SK-N-SH (cell line): Measurements from ENCODE around the gene TMEM151A. TPM values are rescaled to one million over a fixed set of nuclear protein-coding genes. Genes with fewer than 3 reads are reported as not detected.

Experiments used
- CTCF ChIA-PET: fragments of 300-600, 350-600 bp; formaldehyde crosslinking; extraction: SDS; loops from one replicate; lab custom pipeline; 2021; lab: Yijun Ruan, JAX
- POLR2A ChIA-PET: fragments of 350-600 bp; sonication (Branson Sonifier 250); formaldehyde crosslinking; extraction: SDS; loops from one replicate; lab custom pipeline; 2020; ENCODE audit warnings: antibody characterized with exemption, inconsistent platforms; lab: Yijun Ruan, JAX
- DNase-seq: peaks from one replicate; pipeline ENCODE4 v3.0.0; 2012
- H2AFZ ChIP-seq: fragments of 200-600 bp; sonication (generic); 2 replicates; pipeline ENCODE4 v1.8.1; 2016; ENCODE audit warnings: antibody characterized with exemption, mild to moderate bottlenecking, low read depth
- H3F3A ChIP-seq: fragments of 200-600 bp; sonication (generic); replicated peaks from 2 replicates; pipeline ENCODE3; 2016; ENCODE audit warnings: antibody characterized with exemption, mild to moderate bottlenecking; ENCODE audit not compliant: insufficient read depth
- H3K27ac ChIP-seq, 2 experiments: fragments of 200-500 bp in 1 of 2; fragments of 200-600 bp in 1 of 2; sonication (Bioruptor generic) in 1 of 2; sonication (generic), shearing (Covaris generic) in 1 of 2; 2 replicates each; pipeline versions ENCODE4 v1.5.1 to v1.6.1; 2014 to 2016; ENCODE audit warnings: low read depth in 2 of 2, inconsistent platforms in 1 of 2, low read length in 1 of 2, mild to moderate bottlenecking in 1 of 2, mixed read lengths in 1 of 2
- H3K27me3 ChIP-seq: fragments of 200-600 bp; sonication (generic), shearing (Covaris generic); 2 replicates; pipeline ENCODE4 v1.6.1; 2016; ENCODE audit warnings: mixed run types; ENCODE audit not compliant: insufficient read depth
- H3K36me3 ChIP-seq, 2 experiments: fragments of 200-500 bp in 1 of 2; fragments of 200-600 bp in 1 of 2; sonication (Bioruptor generic) in 1 of 2; sonication (generic) in 1 of 2; replicated peaks in 1 of 2; 2 replicates each; pipeline versions ENCODE3 to v1.5.1; 2014 to 2016; ENCODE audit warnings: low read length in 1 of 2, mild to moderate bottlenecking in 1 of 2; ENCODE audit not compliant: insufficient read depth in 2 of 2, control insufficient read depth in 1 of 2
- H3K4me1 ChIP-seq, 2 experiments: fragments of 200-500 bp in 1 of 2; fragments of 200-600 bp in 1 of 2; sonication (Bioruptor generic) in 1 of 2; sonication (generic), shearing (Covaris generic) in 1 of 2; 2 replicates each; pipeline versions ENCODE4 v1.5.1 to v1.6.1; 2014 to 2016; ENCODE audit warnings: low read depth in 1 of 2, low read length in 1 of 2, mixed run types in 1 of 2; ENCODE audit not compliant: insufficient read depth in 2 of 2, control insufficient read depth in 1 of 2
- H3K4me2 ChIP-seq: fragments of 200-600 bp; sonication (generic), shearing (Covaris generic); 2 replicates; pipeline ENCODE4 v1.6.1; 2017; ENCODE audit warnings: mixed run types
- H3K4me3 ChIP-seq, 2 experiments: fragments of 200-500 bp in 1 of 2; fragments of 200-600 bp in 1 of 2; sonication (Bioruptor generic) in 1 of 2; sonication (generic), shearing (Covaris generic) in 1 of 2; 2 replicates each; pipeline versions ENCODE4 v1.5.1 to v1.8.1; 2014 to 2016; ENCODE audit warnings: low read depth in 2 of 2, inconsistent platforms in 1 of 2, low read length in 1 of 2, mild to moderate bottlenecking in 1 of 2, mixed read lengths in 1 of 2, moderate library complexity in 1 of 2
- H3K79me2 ChIP-seq: fragments of 200-600 bp; sonication (generic); 2 replicates; pipeline ENCODE4 v1.8.1; 2017; ENCODE audit warnings: mild to moderate bottlenecking; ENCODE audit not compliant: insufficient read depth
- H3K9ac ChIP-seq: fragments of 200-600 bp; sonication (generic); 2 replicates; pipeline ENCODE4 v1.6.1; 2017; ENCODE audit warnings: mixed run types
- H3K9me2 ChIP-seq: fragments of 200-600 bp; sonication (generic); 2 replicates; pipeline ENCODE4 v1.6.1; 2017; ENCODE audit warnings: mixed run types
- H3K9me3 ChIP-seq: fragments of 200-600 bp; sonication (generic); 2 replicates; pipeline ENCODE4 v1.6.1; 2017; ENCODE audit warnings: mixed run types, mild to moderate bottlenecking, moderate library complexity
- H4K20me1 ChIP-seq: fragments of 200-600 bp; sonication (generic); 2 replicates; pipeline ENCODE4 v1.6.1; 2017; ENCODE audit warnings: mild to moderate bottlenecking, mixed run types; ENCODE audit not compliant: insufficient read depth
- ELF1 ChIP-seq: IDR thresholded peaks from 2 replicates; pipeline ENCODE4 v1.4.0; 2012
- EP300 ChIP-seq, 2 experiments: IDR thresholded peaks; 2 replicates each; pipeline versions ENCODE4 v1.4.0 to v1.6.1; 2012; ENCODE audit warnings: borderline replicate concordance in 1 of 2, low read depth in 1 of 2, low read length in 1 of 2
- FOSL2 ChIP-seq: IDR thresholded peaks from 2 replicates; pipeline ENCODE4 v1.4.0; 2012; ENCODE audit warnings: low read depth, mild to moderate bottlenecking, moderate library complexity, borderline replicate concordance
- FOXM1 ChIP-seq: IDR thresholded peaks from 2 replicates; pipeline ENCODE4 v1.4.0; 2012; ENCODE audit warnings: low read depth, mild to moderate bottlenecking
- GATA2 ChIP-seq: sonication (generic); formaldehyde crosslinking; IDR thresholded peaks from 2 replicates; pipeline ENCODE4 v1.5.0; 2020; ENCODE audit warnings: mild to moderate bottlenecking, missing genetic modification reagents
- NRF1 ChIP-seq: IDR thresholded peaks from 2 replicates; pipeline ENCODE4 v1.6.1; 2012; ENCODE audit warnings: low read depth, mild to moderate bottlenecking, low read length
- POLR2AphosphoS5 ChIP-seq: IDR thresholded peaks from 2 replicates; pipeline ENCODE4 v1.6.1; 2012; ENCODE audit warnings: low read depth, low read length
- REST ChIP-seq: IDR thresholded peaks from 2 replicates; pipeline ENCODE4 v1.6.1; 2012; ENCODE audit warnings: mild to moderate bottlenecking, low read depth, low read length, moderate library complexity
- RFX5 ChIP-seq: IDR thresholded peaks from 2 replicates; pipeline ENCODE4 v1.6.1; 2012; ENCODE audit warnings: mild to moderate bottlenecking, improper control_type of control experiment, low read length
- RXRA ChIP-seq: IDR thresholded peaks from 2 replicates; pipeline ENCODE4 v1.4.0; 2012; ENCODE audit warnings: low read depth, mild to moderate bottlenecking, borderline replicate concordance
- SIN3A ChIP-seq: IDR thresholded peaks from 2 replicates; pipeline ENCODE4 v1.6.1; 2012; ENCODE audit warnings: low read depth, mild to moderate bottlenecking, low read length, moderate library complexity, borderline replicate concordance
- SMC3 ChIP-seq: IDR thresholded peaks from 2 replicates; pipeline ENCODE4 v1.6.1; 2012; ENCODE audit warnings: low read depth, low read length, improper control_type of control experiment
- USF1 ChIP-seq: IDR thresholded peaks from 2 replicates; pipeline ENCODE4 v1.4.0; 2012; ENCODE audit warnings: low read depth, borderline replicate concordance
- YY1 ChIP-seq: IDR thresholded peaks from 2 replicates; pipeline ENCODE4 v1.4.0; 2012; ENCODE audit warnings: low read depth, mild to moderate bottlenecking
- ZBTB33 ChIP-seq: IDR thresholded peaks from 2 replicates; pipeline ENCODE4 v1.4.0; 2012; ENCODE audit warnings: low read depth, borderline replicate concordance
- WGBS: methylation state at CpG from one replicate; pipeline ENCODE4 v1.1.6; 2017; ENCODE audit warnings: low lambda C conversion rate; 5-methylcytosine and 5-hydroxymethylcytosine counted together
- polyA plus RNA-seq, 3 experiments: library from polyadenylated mRNA; depleted of rRNA; stranded (reverse); fragments of >200 nt; gene quantifications; 2 replicates each; pipeline ENCODE4 v1.2.3, GENCODE V29; 2012
- TF ChIP-seq, protein P1 (sequence below): fragments of 200-600 bp; sonication (generic); IDR thresholded peaks from 2 replicates; pipeline ENCODE4 v1.6.1; 2017; ENCODE audit warnings: antibody characterized with exemption, mild to moderate bottlenecking, moderate library complexity

The TMEM151A gene
- polyA plus RNA-seq, 1 of the 3 experiments (the other 2 are of a cell fraction), result 0.35 TPM

DNA sequence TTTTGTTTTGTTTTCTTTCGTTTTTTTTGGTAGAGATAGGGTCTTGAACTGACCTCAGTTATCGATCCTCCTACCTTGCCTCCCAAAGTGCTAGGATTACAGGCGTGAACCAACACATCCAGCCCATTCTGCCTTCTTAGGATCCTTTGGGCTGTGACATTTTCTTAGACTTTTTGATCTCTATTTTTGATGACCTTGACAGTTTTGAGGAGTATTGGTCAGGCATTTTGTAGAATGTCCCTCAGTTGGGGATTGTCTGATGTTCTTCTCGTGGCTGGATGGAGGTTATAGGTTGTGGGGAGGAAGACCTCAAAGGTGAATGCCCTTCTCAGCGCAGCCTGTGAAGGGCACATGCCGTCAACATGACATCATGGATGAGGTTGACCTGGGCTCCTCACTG is 42.8 kb upstream of the TMEM151A start:
- ChIA-PET POLR2A (no interaction called here), CTCF (no interaction called here)
- peaks cover 0 to 5% of the 10 kb centered on the region in 2 experiments; a peak in 1 of 4 replicates for H3K4me1 ChIP-seq
- WGBS, result 91% methylated on average over 6 of the region's 6 CpGs
- no peak for DNase-seq
- no peaks in the 10 kb centered on the region for H4K20me1 ChIP-seq
- H3K79me2 ChIP-seq, result no peaks in the 10 kb centered on the region
- peaks cover 19 to 46% of the 10 kb centered on the region in 2 experiments for H3K36me3 ChIP-seq
- no peak overlapping the region for H3K27ac ChIP-seq
- no peak for TF ChIP-seq GATA2
- TF ChIP-seq SMC3, result no peak
- TF ChIP-seq YY1, result no peak
- no peak for TF ChIP-seq RFX5
- no peak for TF ChIP-seq FOSL2
- no peak overlapping the region for H2AFZ ChIP-seq
- no peaks in the 10 kb centered on the region for H3K9me3 ChIP-seq
- H3K4me3 ChIP-seq, result no peak overlapping the region
- H3K9ac ChIP-seq, result no peak overlapping the region
- H3K27me3 ChIP-seq, result no peaks in the 10 kb centered on the region
- no peak overlapping the region for H3K4me2 ChIP-seq
- no peaks in the 10 kb centered on the region for H3K9me2 ChIP-seq
- peaks cover 3% of the 10 kb centered on the region for H3F3A ChIP-seq

GRCh38 chr11:66251809-66252208 is 39.9 kb upstream of the TMEM151A start:
- Histone ChIP-seq H2AFZ (no peak overlapping the region), H4K20me1 (no peaks in the 10 kb centered on the region), H3K4me2 (no peak overlapping the region), H3K9me3 (no peaks in the 10 kb centered on the region), H3F3A (peaks cover 15% of the 10 kb centered on the region), H3K9ac (no peak overlapping the region), H3K79me2 (no peaks in the 10 kb centered on the region), H3K9me2 (no peaks in the 10 kb centered on the region), H3K36me3 (peaks cover 12 to 26% of the 10 kb centered on the region in 2 experiments), H3K4me3 (no peak overlapping the region), H3K27ac (no peak overlapping the region), H3K27me3 (no peaks in the 10 kb centered on the region)
- POLR2A ChIA-PET, result no interaction called here
- no peak for DNase-seq
- TF ChIP-seq SIN3A, result no peak
- no peak for TF ChIP-seq ELF1
- TF ChIP-seq RXRA, result no peak
- no peak for TF ChIP-seq FOXM1
- TF ChIP-seq EP300 (IDR thresholded peaks at IDR 0.05; ENCODE audit: borderline replicate concordance in 1 of 2, low read depth in 1 of 2, low read length in 1 of 2), result no peak
- TF ChIP-seq YY1, result no peak
- no peak for TF ChIP-seq POLR2AphosphoS5
- TF ChIP-seq REST, result no peak
- no peak for TF ChIP-seq ZBTB33
- no peak for TF ChIP-seq NRF1
- no peak for TF ChIP-seq FOSL2
- TF ChIP-seq USF1, result no peak
- TF ChIP-seq, protein P1, sequence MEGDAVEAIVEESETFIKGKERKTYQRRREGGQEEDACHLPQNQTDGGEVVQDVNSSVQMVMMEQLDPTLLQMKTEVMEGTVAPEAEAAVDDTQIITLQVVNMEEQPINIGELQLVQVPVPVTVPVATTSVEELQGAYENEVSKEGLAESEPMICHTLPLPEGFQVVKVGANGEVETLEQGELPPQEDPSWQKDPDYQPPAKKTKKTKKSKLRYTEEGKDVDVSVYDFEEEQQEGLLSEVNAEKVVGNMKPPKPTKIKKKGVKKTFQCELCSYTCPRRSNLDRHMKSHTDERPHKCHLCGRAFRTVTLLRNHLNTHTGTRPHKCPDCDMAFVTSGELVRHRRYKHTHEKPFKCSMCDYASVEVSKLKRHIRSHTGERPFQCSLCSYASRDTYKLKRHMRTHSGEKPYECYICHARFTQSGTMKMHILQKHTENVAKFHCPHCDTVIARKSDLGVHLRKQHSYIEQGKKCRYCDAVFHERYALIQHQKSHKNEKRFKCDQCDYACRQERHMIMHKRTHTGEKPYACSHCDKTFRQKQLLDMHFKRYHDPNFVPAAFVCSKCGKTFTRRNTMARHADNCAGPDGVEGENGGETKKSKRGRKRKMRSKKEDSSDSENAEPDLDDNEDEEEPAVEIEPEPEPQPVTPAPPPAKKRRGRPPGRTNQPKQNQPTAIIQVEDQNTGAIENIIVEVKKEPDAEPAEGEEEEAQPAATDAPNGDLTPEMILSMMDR, result no peak
- TF ChIP-seq, all 33 proteins: peak for 0
- CTCF ChIA-PET, result interaction anchor here (1.0 to 3.5 kb wide), 4 partner anchors 13 to 31 kb away, joined by 3 to 15 read pairs (median 6); no protein-coding TSS in a partner anchor
- H3K4me1 ChIP-seq, result peaks cover 0 to 7% of the 10 kb centered on the region in 2 experiments; a peak in 1 of 4 replicates
- 92% methylated on average over 4 of the region's 7 CpGs for WGBS
